GM18508 (cell line): ENCODE results near the gene EXOC3L1.

ENCODE experiments used
- ATAC-seq: cut with Tn5 transposase; IDR thresholded peaks from one replicate; pipeline ENCODE4 v1.9.1; 2021; ENCODE audit warnings: moderate number of reproducible peaks; ENCODE audit not compliant: insufficient read depth, unreplicated experiment

Gene EXOC3L1

DNA sequence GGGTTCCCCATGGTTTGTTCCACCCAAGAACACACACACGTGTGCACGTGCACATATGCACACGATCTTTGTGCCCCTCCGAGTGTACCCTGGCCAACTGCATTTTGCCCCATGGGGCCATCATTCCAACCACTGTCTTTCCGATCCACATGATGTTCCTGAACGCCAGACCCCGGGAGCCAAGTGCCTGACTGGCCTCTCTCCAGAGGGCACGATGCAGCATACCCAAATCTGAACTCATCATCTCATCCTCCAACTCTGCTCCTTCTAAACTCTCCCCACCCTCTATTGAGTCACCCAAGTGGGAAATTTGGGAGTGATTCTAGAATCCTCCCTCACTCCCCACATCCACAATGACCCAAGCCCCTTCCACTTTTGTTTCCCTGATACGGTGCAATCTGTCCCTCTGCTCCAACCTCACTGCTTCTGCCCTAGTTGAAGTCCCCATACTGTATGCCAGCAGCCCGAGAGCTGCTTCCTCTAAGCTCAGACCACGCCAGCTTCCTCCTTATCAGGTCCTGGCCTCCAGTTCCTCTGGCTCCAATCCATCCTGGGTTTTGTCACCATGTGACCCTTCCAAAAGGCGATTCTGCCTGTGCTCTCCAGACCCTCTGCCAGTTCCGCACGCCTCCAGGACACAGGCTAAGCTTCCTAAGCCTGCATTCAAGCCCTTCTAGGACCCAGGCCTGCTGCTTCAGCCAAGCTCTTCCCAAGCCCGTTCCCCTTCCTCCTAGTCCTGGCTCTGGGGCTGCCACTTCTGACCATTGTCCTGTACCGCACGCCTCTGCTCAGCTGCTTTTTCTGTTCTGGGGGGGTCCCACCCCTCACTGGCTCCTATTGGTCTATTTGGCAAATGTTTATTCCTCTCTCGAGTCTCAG lies 26.9 kb upstream of the EXOC3L1 start:
- ATAC-seq = no peak

DNA sequence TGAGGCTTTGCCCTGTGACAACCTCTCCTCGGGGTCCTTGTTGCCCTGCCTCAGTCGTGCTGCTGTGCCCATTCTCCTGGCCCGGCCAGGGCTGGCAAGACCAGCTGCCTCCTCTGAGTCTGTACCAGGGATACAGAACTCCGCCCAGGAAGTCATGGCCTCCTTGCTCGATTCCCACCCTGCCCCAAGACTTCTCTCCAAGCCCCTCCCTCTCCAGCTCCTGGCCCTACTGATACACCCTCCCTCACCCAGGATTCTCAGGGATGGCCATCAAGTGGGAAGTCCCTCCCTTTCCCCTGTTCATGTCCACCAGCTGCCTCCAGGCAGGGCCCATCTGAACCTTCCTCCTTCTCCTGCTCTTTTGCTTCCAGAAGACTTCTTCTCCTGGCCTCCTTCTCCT lies 25.8 kb upstream of the EXOC3L1 start:
- no peak for ATAC-seq

DNA sequence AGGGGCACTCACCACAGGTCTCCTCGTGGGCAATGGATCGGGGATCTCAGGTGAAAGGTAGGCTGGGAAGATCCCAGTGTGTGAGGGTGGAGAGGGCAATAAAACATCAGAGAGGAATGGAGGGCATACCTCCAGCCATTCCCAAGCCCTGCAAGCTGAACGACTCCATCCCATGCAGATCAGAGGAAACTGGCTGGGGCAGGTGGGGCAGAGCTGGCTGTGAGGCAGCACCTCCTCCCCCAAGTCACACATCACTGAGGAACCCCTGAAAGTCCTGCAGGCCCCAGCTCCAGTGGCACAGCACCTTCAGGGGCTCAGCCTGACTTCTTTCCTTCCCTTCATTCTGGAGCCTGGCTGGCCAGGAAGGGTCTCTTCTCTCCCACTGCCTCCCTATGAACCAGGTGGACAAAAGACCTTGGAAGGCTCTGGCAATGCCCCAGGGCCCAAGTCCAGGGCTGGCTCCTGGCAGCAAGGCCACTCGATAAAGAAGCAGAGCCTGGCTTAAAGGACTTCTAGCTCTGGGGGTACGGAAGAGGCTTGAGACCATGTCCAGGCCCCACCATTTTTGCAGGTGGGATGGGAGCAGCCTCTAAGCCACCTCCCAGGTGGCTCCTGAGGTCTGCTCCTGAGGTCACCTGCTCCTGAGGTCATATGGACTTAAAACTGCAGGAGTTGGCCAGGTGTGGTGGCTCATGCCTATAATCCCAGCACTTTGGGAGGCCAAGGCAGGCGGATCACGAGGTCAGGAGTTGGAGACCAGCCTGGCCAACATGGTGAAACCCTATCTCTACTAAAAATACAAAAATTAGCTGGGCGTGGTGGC lies 23.5 kb upstream of the EXOC3L1 start:
- no peak for ATAC-seq

DNA sequence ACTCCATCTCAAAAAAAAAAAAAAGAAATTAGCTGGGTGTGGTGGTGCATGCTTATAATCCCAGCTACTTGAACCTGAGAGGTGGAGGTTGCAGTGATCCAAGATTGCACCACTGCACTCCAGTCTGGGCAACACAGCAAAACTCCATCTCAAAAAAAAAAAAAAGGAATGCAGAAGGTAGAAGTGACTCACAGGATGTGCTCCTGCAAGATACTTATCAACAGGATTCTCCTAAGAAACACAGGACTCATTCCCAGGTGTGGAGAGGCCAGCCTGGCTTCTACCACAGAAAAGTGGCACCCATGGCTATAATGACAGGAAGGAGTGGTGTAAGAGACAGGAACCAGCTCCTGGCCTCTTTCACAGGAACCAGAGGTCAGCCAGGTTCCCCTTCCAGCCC lies 22.8 kb upstream of the EXOC3L1 start:
- no peak for ATAC-seq

DNA sequence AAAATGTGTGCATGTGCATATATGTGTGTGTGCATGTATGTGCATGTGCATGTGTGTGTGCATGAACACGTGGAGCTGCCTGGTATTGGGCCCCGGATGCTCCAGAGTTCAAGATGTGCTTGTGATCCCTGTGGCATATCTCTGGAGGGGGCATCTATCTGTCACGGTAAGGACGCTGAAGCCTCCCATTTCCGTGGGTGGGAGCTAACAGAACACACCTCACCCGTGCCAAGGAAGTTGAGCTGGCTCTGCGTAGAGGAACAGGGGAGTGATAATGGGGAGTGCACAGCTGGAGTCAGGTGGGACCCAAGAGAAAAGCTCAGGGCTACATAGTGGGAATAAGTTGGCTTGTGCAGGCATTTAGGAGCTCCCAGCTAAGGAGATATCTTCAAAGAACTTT lies 21.7 kb upstream of the EXOC3L1 start:
- ATAC-seq = no peak

DNA sequence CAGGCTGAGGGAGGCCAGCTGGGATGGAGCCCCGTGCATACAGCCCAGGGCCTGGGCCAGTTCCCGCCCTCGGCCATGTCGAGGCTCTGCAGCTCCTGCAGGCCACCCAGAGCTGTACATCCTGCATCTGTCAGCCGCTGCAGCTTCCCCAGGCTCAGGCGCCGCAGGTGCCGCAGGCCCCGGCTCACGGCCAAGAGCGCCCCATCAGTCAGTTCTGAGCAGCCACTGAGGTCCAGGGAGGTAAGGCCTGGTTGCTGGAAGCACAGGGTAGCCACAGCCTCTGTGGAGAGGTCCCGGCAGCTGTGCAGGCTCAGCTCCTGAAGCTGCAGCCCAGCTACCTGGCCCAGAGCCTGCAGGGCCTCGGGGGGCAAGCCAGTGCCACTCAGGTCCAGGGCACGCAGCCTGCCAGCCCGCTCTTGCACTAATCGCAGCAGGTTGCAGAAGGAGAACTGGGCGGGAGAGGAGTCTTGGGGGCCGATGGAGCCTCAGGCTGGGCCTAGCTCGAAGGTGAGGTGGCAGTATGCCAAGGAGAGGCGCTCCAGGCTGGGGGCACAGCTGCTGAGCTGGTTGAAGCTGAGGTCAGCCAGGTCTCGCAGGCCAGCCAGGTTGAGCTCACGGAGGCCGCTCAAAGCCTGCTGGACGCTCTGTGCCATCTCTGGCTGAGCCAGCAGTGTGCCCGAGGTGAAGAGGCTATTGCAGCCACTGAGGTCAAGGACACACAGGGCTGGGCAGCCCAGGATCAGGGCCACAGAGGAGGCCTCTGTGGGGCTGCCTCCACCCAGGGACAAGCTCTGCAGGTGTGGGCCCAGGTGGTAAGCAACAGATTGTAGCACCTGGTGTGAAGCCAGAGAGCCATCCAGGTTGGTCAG lies 20.4 kb upstream of the EXOC3L1 start:
- no peak for ATAC-seq

DNA sequence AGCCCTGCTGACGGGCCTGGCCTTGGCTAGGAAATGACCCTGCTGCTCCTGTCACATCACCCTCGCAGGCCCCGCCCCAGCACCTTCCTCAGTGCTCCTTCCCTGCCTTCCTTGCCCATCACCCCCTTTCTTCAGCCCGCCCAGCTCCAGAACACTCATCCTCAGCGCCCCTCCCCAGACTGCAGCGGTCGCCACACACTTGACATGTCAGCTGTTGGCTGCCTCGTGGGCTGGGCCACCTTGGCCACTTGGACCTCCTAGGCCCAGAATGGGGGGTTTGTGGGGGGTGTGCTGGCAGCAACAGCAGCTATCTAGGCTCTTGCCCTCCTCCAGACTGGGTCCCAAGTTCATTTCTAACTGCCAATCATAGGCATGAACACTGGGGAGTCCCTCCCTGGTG lies 19.6 kb upstream of the EXOC3L1 start:
- ATAC-seq = no peak

DNA sequence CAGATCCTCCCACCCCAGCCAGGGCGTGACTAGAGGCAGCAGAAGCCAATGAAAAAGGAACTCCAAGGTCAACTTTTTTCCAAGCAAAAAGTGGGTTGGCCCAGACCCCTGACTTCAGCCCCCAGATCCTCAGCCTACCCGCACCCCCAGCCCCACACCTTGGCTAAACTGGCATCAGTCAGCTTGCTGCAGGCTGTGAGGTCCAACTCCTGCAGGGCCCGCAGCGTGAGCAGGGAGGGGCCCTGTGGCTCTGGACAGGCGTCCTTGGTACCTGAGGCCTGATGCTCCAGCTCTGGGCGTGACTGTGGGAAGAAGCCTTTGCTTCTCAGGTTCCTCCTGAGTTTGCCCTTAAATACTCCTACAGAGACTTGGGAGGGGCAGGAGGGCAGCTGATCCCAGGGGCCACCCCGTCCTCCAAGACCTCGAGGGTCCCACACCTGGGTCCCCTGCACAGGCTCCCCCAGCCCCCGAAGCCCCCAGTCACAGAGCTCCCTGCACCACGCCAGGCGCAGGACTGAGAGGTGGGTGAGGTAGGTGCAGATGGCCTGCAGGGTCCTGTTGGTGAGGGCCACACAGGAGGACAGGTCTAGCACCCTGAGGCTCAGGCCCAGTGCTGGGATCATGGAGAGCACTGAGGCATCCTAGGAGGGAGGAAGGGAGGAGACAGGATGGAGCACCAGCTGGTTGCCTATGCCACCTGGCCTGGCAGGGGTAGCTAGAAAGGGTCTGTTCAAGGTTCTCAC lies 18.4 kb upstream of the EXOC3L1 start:
- no peak for ATAC-seq

DNA sequence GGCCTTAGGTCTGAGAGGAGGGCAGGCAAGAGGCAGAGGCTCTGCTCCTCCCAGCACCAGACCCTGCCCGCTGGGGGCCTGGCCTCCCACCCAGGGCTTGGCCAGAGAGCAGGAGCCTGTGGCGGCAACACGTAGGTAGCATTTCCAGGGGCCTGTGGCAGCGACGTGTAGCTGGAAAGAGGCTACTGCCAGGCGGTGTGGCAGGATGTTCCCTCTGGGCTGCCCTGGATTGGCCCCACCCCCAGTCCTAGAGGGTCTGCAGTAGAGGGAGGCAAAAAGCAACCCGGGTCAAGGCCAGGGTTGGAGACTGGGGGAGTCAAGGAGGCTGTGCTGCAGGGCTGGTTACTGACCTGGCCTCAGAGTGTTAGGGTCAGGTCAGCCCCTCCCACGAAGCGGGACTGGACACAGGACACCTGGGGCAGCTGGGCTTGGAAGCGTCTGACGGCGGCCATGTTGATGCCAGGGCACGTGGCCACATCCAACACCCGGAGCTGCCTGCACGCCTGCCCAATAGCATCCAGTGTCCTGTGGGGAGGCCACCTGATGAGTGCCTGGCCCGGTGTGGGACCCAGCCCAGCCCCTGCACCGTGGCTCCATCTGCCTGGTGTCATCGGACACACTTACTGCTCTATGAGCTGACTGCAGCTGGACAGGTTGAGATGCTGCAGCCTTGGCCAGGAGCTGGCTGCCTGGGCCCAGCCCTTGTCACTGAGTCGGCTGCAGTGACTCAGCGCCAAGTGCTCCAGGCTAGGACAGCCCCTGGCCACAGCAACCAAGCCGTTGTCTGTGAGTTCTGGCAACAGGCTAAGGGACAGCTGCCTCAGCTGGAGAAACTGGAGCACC lies 17.5 kb upstream of the EXOC3L1 start:
- ATAC-seq = no peak

DNA sequence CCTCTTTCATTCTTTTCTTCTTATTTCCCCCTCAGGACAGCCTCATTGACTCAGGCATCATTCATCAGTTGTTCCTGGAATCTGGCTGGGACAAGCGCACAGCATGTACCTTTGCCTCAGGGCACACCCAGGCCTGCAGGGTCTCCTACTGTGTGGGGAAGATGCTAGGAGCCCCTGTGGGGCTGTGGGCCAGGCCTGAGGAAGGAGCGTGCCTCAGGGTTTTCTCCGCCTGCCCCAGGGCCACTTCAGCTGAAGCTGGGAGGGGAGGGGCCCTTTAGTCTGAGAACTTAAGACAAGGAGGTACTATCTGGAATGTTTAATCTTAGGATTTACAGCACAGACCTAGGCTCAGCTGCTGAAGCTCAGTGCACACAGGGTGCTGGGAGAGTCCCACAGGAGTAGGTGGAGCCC lies 16.9 kb upstream of the EXOC3L1 start:
- no peak for ATAC-seq

DNA sequence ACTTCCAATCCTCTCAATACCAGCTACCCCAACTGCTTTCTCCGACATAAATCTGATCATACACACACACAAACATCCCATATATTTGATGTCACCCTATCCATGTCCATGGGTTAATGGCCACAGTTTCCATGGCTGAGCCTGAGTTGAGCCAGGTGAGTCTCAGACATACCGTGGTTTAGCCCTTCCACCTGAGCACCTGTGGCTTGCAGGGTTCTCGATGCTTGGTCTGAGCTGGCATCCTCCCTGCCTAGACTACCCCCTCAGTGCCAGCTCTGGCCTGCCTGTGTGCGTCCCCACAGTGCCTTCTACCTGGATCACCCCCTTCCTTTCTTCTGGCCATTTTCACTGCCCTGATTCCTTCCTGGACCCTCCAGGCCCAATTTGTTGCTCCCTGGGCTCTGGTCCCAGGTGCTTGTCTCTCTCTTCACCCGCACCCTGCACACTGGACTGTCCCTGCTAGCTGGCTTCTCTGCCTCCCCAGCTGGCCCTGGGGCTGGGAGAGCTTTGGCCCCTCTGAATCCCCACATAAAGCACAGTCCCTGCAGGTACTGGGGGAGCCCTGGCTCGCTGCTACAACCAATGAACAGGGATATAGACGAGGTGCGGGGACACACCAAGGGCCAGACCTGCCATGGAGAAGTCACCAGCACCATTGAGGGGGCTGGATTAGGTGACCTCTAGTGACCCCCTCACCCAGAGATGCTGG lies 16.3 kb upstream of the EXOC3L1 start:
- ATAC-seq = no peak

DNA sequence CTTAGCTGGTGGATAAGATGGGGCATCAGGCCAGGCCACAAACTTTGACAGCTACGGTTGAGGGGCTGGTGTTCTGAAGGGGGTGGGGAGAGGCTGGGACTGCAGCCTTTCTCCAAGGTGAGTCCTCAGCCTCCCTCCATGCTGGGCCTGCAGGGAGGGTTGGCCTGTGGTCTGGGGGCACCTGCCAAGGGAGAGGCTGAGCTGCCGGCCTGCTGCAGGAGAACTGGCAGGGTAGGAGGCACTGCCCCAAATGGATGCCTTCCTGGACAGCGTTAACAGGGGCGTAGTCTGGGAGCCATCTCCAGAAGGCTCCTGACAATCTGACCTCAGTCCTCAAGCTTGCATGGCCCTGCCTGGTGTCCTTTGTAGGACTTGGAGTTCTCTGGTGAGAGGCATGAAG lies 14.1 kb upstream of the EXOC3L1 start:
- no peak for ATAC-seq

DNA sequence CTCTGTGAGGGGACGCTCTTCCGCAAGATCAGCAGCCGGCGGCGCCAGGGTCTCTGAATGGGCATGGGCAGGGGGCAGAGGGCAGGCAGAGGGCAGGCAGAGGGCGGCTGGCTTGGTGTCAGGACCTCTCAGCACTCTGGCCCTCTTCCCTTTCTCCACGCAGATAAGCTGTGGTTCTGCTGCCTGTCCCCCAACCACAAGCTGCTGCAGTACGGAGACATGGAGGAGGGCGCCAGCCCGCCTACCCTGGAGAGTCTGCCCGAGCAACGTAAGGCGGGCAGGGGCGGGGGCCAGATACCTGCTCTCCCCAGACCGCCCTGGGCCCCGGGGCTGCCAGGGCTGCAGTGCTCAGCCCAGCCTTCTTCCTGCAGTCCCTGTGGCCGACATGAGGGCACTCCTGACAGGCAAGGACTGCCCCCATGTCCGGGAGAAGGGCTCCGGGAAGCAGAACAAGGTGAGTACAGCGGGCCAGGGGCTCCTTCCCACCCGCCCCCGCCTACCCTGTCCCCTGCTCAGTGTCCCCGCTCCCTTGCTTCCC lies 13.1 kb upstream of the EXOC3L1 start:
- no peak for ATAC-seq

DNA sequence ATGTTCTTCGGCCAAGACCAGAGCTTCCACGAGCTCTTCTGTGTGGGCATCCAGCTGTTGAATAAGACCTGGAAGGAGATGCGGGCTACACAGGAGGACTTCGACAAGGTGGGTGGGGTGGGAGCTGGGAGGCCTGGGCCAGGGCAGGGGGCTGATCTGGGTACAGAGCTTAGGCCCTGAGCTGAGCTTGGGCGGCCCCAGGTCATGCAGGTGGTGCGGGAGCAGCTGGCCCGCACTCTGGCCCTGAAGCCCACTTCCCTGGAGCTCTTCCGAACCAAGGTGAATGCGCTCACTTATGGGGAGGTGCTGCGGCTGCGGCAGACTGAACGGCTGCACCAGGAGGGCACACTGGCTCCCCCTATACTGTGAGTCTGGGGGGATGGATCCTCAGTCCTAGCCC lies 12.5 kb upstream of the EXOC3L1 start:
- no peak for ATAC-seq

DNA sequence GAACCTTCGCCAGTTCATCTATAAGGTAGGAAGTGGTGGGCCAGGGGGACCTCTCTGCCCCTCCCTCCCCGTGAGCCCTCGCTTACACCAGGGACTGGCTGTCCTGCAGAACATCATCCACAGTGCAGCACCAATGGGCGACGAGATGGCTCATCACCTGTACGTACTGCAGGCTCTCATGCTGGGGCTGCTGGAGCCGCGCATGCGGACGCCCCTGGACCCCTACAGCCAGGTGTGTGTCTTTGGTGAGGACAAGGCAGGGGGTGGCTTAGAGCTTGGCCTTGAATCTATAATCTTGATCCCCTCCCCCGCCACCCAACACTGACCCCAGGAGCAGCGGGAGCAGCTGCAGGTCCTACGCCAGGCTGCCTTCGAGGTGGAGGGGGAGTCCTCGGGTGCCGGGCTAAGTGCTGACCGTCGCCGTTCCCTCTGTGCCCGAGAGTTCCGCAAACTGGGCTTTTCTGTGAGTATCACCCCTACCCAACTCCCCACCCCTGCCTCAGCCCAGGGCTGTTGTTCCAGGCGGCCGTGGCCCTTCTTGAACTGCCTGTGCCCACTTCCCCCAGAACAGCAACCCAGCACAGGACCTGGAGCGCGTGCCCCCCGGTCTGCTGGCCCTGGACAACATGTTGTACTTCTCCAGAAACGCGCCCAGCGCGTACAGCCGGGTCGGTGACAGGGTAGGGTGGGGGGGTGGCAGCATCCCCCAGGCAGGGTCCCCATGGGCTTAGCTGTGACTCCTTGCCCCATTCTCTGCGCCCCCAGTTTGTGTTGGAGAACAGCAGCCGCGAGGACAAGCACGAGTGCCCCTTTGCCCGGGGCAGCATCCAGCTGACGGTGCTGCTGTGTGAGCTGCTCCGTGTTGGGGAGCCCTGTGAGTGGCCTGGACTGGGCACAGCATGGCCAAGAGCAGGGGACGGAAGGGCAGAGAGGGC lies 11.7 kb upstream of the EXOC3L1 start:
- ATAC-seq = no peak

DNA sequence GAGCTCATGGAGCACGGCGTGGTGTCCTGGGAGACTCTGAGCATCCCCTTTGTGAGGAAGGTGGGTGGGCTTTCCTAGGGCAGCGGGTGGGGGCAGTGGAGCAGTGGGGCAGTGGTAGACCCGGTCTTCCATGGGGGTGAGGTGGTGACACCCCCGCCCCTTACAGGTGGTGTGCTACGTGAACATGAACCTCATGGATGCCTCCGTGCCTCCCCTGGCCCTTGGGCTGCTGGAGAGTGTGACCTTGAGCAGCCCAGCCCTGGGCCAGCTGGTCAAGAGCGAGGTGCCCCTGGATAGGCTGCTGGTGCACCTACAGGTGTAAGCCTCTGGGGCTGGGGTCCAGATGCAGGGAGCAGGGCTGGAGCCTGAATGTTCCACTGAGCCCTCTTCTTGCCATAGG lies 10.6 kb upstream of the EXOC3L1 start:
- ATAC-seq = no peak

DNA sequence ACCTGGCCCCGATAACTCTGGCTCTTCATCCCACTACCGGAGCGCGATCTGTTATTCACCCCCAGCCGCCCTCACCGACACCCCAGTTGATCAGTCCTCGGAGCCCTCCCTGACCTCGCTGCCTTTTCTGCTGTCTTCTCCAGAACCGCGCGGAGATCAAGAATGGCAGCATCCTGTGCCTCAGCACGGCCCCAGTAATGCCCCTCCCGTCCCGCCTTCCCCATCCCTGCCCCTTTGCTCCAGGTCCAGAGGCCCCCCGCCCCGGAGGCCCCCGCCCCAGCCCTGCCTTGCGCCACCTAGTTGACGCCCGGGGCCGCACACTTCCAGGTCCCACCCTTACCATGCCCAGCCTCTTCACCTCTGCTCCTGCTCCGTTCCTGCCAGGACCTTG lies 9.9 kb upstream of the EXOC3L1 start:
- no peak for ATAC-seq
